ENCODE measurements around the gene CARS1. TPM values are rescaled to one million over a fixed set of nuclear protein-coding genes. Genes with fewer than 3 reads are reported as not detected.

The CARS1 gene
- polyA plus RNA-seq, 4 donors = 25.2 to 26.2 (median 25.9) TPM

GRCh38 chr11:2964782-2965181, 92.4 kb downstream of the CARS1 start:
- DNase-seq (ENCODE audit: low read depth in 4 of 4, low spot score in 3 of 4) = no peak

- DNase-seq (ENCODE audit: low read depth in 4 of 4, low spot score in 3 of 4) = no peak
These were observed 93.5 kb downstream of the CARS1 start for GRCh38 chr11:2963761-2964160.

DNA sequence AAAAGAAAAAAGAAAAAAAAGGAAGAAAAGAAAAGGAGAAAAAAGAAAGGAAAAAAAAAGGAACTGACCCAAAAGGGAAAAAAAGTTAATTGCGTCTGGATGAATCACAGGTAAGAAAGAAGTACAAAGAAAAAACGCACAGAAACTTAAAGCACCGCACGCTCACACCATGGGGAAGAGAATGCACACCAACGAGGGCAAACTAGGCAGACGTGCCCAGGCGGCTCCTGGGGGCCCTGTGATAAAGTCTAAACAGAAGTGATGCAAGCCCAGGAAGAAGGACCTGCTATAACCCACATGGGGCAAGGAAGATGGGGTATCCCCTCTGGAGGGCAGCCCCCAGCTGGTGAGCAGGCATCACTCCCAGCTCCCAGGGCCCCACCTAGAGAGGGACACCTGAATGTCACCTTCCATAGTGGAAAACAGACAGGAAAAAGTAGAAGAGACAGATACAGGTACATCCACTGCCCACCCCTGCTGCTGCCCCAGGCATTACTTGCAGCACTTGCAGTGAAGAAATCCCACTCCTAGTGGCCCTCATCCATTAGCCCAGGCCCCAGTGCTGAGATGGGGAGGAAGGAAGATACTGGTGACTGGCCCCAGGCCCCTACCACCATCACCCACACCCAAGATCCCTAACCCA, 94.0 kb downstream of the CARS1 start:
- DNase-seq (ENCODE audit: low read depth in 4 of 4, low spot score in 3 of 4) = no peak

DNA sequence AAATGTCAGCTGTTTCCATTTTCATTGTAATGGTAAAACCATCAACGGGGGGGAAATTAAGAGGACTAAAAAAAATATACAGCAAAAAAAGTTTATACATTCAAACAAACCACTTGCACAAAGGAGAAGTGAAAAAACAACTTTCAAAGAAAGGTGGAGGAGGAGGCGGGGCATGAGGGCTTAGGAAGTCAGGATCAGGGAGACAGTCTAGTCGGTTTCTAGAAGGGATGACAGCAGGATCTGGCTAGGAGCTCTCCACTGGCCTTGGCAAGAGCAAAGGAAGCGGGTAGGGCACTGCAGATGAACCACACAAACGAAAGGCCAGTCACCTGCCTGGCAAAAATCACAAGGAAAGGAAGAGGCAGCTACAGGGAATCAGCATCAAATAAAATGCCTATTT, 96.1 kb downstream of the CARS1 start:
- DNase-seq (ENCODE audit: low read depth in 4 of 4, low spot score in 3 of 4) = no peak

- DNase-seq (ENCODE audit: low read depth in 4 of 4, low spot score in 3 of 4) = no peak
These were observed 97.1 kb downstream of the CARS1 start for GRCh38 chr11:2960139-2960538.

- DNase-seq (ENCODE audit: low read depth in 4 of 4, low spot score in 3 of 4) = no peak
These were observed 99.0 kb downstream of the CARS1 start for GRCh38 chr11:2958251-2958650.

DNA sequence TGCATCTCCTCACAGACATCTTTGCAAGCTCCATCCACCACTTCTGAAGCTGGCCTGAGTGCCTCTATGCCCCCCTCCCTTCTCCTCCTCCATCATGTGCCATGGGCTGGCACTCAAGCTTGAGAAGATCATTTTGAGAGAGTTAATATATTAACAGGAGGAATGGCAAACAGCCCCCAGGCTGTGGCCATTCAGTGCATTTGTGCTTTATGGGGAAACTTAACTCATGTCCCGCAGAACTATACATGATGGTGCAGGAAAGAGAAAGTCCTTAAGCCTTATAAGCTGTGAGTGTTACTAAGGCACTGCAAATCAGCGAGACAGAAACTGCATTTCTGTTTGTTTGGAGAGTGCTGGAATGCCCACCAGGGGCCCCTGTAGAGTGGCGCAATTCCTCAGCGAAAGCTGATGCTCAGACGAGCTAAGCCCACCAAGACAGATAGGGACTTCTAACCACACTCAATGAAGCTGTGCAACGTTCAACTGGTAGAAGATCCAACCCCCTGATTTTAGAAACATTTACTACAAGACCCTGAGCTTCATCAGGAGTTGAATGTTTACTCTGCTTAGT, 101.2 kb downstream of the CARS1 start:
- DNase-seq (ENCODE audit: low read depth in 4 of 4, low spot score in 3 of 4) = peak in 2 of 4 donors; percentile 23 to 40

- DNase-seq (ENCODE audit: low read depth in 4 of 4, low spot score in 3 of 4) = no peak
These were observed 103.0 kb downstream of the CARS1 start for GRCh38 chr11:2954263-2954662.

DNA sequence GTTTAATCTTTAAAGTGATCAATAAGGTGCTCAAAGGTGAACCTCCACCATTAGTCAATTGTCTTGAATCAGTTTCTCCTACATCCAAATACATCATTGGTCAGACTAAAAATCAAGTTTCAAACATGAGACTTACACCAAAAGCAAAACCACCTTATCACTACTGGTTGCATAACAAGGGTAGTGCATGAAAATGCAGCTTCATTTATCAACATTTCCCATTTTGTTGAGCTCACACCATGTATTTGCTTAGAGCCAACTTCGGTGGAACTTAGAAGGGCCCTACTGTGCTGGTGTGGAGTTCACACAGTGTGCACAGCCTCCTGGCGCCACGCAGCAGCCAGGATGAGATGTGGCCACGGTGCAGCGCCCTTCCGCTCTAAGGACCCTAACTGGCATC, 104.9 kb downstream of the CARS1 start:
- DNase-seq (ENCODE audit: low read depth in 4 of 4, low spot score in 3 of 4) = no peak

- DNase-seq (ENCODE audit: low read depth in 4 of 4, low spot score in 3 of 4) = no peak
These were observed 105.8 kb downstream of the CARS1 start for GRCh38 chr11:2951231-2952110.

Other genes with a start within 250 kb of the CARS1 start
- gene CDKN1C, start 171.6 kb downstream of the CARS1 start, polyA plus RNA-seq (ENCODE audit: insufficient read length in 4 of 4) = 100 to 1,000 TPM; 115 to 166 (median 134) TPM
- gene PHLDA2, start 128.0 kb downstream of the CARS1 start, polyA plus RNA-seq (ENCODE audit: insufficient read length in 4 of 4) = 1 to 10 TPM in 2 of 4 donors, under 1 TPM in 2; 0.54 to 2.5 (median 1.3) TPM
- 100 to 1,000 TPM; 173 to 202 (median 194) TPM for gene NAP1L4, start 65.1 kb downstream of the CARS1 start, polyA plus RNA-seq (ENCODE audit: insufficient read length in 4 of 4)
- 10 to 100 TPM; 18.2 to 20.9 (median 19.8) TPM for gene OSBPL5, start 107.9 kb upstream of the CARS1 start, polyA plus RNA-seq (ENCODE audit: insufficient read length in 4 of 4)
- not detected for gene MRGPRG, start 161.4 kb upstream of the CARS1 start, polyA plus RNA-seq (ENCODE audit: insufficient read length in 4 of 4)
- gene MRGPRE, start 175.0 kb upstream of the CARS1 start, polyA plus RNA-seq (ENCODE audit: insufficient read length in 4 of 4) = not detected